Adrenal gland (tissue), 12 donors: ENCODE measurements around the gene CDH4. TPM values are rescaled to one million over a fixed set of nuclear protein-coding genes. Genes with fewer than 3 reads are reported as not detected.

Experiments used
- DNase-seq, 7 donors: peaks; one replicate each; pipeline ENCODE4 v3.0.0-alpha.2; 2019 to 2020
- H3K27ac ChIP-seq, 5 donors: fragments of 200-600 bp; sonication (generic) in 4 of 5; 1 replicate in 3 of 5; 2 replicates in 2 of 5; pipeline versions ENCODE4 v1.5.1 to v1.8.0; 2016 to 2020; ENCODE audit warnings: mild to moderate bottlenecking in 1 of 5
- H3K27me3 ChIP-seq: fragments of 200-600 bp; 2 replicates; pipeline ENCODE4 v1.8.0; 2021
- H3K36me3 ChIP-seq, 2 donors: fragments of 200-600 bp; replicated peaks in 1 of 2; 1 replicate in 1 of 2; 2 replicates in 1 of 2; pipeline versions ENCODE4 v1.5.1 to v1.8.0; 2018 to 2022
- H3K4me1 ChIP-seq, 2 donors: fragments of 200-600 bp; replicated peaks in 1 of 2; 1 replicate in 1 of 2; 2 replicates in 1 of 2; pipeline versions ENCODE4 v1.5.1 to v1.8.0; 2018 to 2021
- H3K4me3 ChIP-seq, 4 donors: fragments of 200-600 bp; sonication (generic) in 3 of 4; one replicate each; pipeline ENCODE4 v1.5.1; 2016 to 2018
- H3K9me3 ChIP-seq, 3 donors: fragments of 200-600 bp; sonication (generic) in 1 of 3; replicated peaks in 1 of 3; 1 replicate in 2 of 3; 2 replicates in 1 of 3; pipeline versions ENCODE4 v1.5.1 to v1.8.0; 2016 to 2021
- POLR2A ChIP-seq, 2 donors: fragments of 450-650 bp; IDR thresholded peaks; one replicate each; pipeline ENCODE4 v1.6.1; 2017; ENCODE audit warnings: antibody characterized with exemption in 2 of 2, mild to moderate bottlenecking in 2 of 2, moderate library complexity in 1 of 2
- WGBS, 4 donors: extraction: QIAGEN DNeasy Blood & Tissue Kit in 2 of 4; methylation state at CpG; one replicate each; pipeline versions ENCODE4 v1.1.5 to v1.1.7; 2013 to 2017; 5-methylcytosine and 5-hydroxymethylcytosine counted together
- intact Hi-C, 2 donors: fragments of 100-400 bp; cut with DNase I; formaldehyde crosslinking; loops; one replicate each; pipeline versions ENCODE4 v1.14.1 to v1.15.0; 2022 to 2023
- polyA plus RNA-seq, 3 donors: library from polyadenylated mRNA; stranded (reverse); fragments of 200-250 nt in 2 of 3; fragments of 350-450 nt in 1 of 3; fragmentation: Illumina TruSeq in 1 of 3; extraction: RNeasy Lipid Tissue Mini Kit (QIAGEN cat#74804) in 1 of 3; gene quantifications; one replicate each; pipeline ENCODE4 v1.2.3, GENCODE V29; 2013 to 2014
- total RNA-seq, 9 donors: library from RNA; depleted of rRNA in 4 of 9; stranded (reverse); fragments of >200 nt in 4 of 9; fragments of 120-200 nt in 1 of 9; fragmentation: NEBNext Ultra II Directional in 1 of 9; extraction: Animal tissue kit (Norgen Biotek cat#: 25700) in 1 of 9; gene quantifications; one replicate each; pipeline versions ENCODE4 v1.1.0 to v1.2.4, GENCODE V29; 2013 to 2023
- TF ChIP-seq, protein P1 (sequence below), 6 experiments: fragments of 450-650 bp in 4 of 6; fragments of 200-600 bp in 2 of 6; sonication (generic) in 1 of 6; IDR thresholded peaks; 1 replicate in 5 of 6; 2 replicates in 1 of 6; pipeline versions ENCODE4 v1.5.1 to v1.8.0; 2016 to 2021; ENCODE audit warnings: antibody characterized with exemption in 6 of 6, mild to moderate bottlenecking in 2 of 6, moderate library complexity in 1 of 6
- donor health status: healthy with polysubstance abuse.
- donor health status: Bipolar disorder and iron deficiency.
- donor health status: DM: yes; HTN: yes; CAD: no.
- donor health status: DM: no; HTN: no; CAD: no.
- donor health status: DM: no; HTN: no; CAD: no.
- donor health status: DM: yes; HTN: yes; CAD: no.

CDH4 gene
- total and polyA plus RNA-seq, 12 donors = 0.08 to 0.53 (median 0.20) TPM; not detected in 3

DNA sequence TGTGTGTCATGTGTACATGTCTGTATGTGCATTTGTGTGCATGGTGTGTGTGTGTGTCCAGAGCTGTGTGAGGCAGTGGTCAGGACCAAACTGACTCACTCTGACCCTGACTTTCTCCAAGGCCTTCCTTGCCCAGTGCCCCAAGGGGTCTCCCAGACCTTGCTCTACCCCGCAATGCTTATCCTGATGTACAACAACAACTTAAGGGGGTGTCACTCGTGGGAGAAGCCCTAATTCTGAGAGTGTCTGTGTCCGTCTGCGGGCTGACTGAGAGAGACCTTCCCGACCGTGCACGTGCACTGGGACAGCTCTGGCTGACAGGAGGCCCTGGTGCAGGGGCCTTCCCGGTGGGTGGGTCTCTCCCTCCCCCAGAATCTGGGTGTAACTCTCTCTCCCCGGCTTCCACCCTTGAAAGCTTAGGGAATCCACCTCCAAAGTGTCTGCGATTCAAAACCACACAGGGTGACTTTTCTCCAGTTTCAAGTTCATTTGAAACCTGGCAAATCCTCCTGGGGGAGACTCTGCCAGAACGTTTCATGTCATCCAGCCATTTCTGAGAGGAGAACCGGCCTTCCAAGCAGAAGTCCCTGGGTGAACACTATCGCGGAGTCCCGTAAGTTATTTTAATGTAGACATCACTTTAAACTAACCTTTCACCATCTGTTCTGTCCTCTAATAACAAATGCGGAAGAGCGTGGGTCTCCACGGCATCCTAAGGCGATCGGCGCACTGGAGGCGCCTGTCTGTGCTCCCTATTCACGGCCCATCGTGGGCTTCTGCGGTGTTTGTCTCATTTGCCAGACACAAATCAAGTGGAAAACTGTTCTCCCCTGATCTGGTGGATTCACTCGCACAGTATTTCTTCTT is 588.1 kb downstream of the CDH4 start:
- no peak overlapping the region for H3K4me3 ChIP-seq
- no peak for DNase-seq
- no peaks in the 10 kb centered on the region for H3K36me3 ChIP-seq
- no peak for TF ChIP-seq POLR2A (IDR thresholded peaks at IDR 0.05)
- TF ChIP-seq, protein P1, sequence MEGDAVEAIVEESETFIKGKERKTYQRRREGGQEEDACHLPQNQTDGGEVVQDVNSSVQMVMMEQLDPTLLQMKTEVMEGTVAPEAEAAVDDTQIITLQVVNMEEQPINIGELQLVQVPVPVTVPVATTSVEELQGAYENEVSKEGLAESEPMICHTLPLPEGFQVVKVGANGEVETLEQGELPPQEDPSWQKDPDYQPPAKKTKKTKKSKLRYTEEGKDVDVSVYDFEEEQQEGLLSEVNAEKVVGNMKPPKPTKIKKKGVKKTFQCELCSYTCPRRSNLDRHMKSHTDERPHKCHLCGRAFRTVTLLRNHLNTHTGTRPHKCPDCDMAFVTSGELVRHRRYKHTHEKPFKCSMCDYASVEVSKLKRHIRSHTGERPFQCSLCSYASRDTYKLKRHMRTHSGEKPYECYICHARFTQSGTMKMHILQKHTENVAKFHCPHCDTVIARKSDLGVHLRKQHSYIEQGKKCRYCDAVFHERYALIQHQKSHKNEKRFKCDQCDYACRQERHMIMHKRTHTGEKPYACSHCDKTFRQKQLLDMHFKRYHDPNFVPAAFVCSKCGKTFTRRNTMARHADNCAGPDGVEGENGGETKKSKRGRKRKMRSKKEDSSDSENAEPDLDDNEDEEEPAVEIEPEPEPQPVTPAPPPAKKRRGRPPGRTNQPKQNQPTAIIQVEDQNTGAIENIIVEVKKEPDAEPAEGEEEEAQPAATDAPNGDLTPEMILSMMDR (IDR thresholded peaks at IDR 0.05) = no peak
- no peak overlapping the region for H3K27ac ChIP-seq
- intact Hi-C loops = no loop called here
- H3K4me1 ChIP-seq = no peaks in the 10 kb centered on the region
- H3K27me3 ChIP-seq = no peaks in the 10 kb centered on the region
- WGBS, 4 donors = 72 to 77% (median 74%) methylated on average over 22 to 26 of the region's 26 CpGs
- H3K9me3 ChIP-seq = no peaks in the 10 kb centered on the region

DNA sequence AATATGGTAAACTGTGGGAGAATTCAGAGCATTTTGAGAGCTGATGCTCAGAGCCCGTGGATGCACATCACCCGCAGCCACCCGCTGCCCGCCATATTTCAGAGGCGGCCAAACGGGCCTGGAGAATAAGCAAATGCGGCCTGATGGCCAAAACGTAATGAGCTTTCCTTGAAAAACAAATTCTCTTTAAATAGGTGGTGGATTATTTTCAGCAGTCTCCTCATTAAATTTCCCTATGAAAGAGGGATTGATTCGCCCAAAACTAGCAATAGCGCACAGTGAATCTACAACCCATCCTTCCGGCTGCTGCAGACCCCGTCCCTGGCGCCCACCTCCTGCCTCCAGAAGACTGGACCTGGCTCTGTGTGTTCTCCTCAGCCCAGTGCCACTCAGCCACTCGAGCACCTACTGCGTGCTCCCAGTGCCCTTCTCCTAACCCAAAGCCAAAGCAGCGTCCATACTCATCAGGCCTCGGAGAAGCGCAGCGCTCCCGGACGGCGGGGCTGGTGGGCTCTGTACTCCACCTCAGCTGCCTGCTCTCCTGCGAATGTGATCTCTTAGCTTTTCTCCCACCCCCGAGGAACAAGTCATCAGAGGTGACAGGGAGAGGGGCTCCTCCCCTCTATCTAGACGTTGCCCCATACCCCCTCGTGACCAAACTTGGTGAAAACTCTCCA is 588.9 kb downstream of the CDH4 start:
- intact Hi-C loops = no loop called here
- WGBS, 4 donors = 81 to 89% (median 83%) methylated on average over 26 of the region's 26 CpGs
- Histone ChIP-seq H3K4me1 (no peaks in the 10 kb centered on the region), H3K27ac (no peak overlapping the region), H3K36me3 (no peaks in the 10 kb centered on the region), H3K27me3 (no peaks in the 10 kb centered on the region), H3K4me3 (no peak overlapping the region), H3K9me3 (no peaks in the 10 kb centered on the region)
- TF ChIP-seq, protein P1 (IDR thresholded peaks at IDR 0.05) = no peak
- no peak for TF ChIP-seq POLR2A (IDR thresholded peaks at IDR 0.05)
- no peak for DNase-seq

DNA sequence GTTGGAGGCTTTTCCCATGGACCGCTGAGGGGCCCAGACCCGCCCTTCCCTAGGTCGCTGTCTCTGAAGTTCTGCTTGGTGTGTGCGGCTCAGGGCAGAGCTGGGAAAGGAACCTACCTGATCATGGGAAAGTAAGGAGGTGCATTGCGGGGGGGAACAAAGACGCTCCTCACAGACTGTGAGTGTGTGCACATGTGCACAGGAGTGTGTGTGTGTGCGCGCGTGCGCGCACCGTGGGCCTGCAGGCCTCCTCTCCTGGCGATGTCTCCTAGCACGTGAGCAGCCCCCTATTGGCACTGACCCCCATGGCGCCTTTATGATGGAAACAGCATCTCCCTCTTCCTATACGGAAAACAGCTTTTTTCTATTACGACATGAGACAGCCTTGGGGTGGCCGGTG is 589.5 kb downstream of the CDH4 start:
- Histone ChIP-seq H3K27ac (no peak overlapping the region), H3K27me3 (no peaks in the 10 kb centered on the region), H3K4me3 (no peak overlapping the region), H3K4me1 (no peaks in the 10 kb centered on the region), H3K36me3 (no peaks in the 10 kb centered on the region), H3K9me3 (no peaks in the 10 kb centered on the region)
- WGBS, 4 donors = 83 to 89% (median 85%) methylated on average over 16 to 18 of the region's 18 CpGs
- intact Hi-C loops = no loop called here
- DNase-seq = no peak
- no peak for TF ChIP-seq POLR2A (IDR thresholded peaks at IDR 0.05)
- TF ChIP-seq, protein P1 (IDR thresholded peaks at IDR 0.05) = no peak

DNA sequence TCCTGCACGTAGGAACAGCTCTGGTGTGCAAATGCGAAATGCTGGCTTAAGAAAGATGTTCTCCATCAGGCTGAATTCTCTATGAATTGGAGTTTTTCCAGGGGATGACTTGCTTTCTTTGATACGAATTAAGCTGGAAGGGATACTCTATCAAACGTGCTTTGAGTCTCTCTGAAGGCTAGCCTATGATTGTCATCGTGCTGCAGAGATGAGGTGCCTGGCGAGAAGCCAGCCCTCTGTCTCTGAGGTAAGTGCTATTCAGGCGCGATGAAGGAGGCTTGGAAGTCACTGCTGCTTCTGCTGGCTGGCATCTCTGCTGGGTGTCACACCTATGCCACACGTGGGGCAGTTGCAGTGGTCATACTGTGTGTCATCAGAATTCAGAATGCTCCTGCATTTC is 589.9 kb downstream of the CDH4 start:
- intact Hi-C loops = no loop called here
- Histone ChIP-seq H3K36me3 (no peaks in the 10 kb centered on the region), H3K9me3 (no peaks in the 10 kb centered on the region), H3K4me3 (no peak overlapping the region), H3K27ac (no peak overlapping the region), H3K4me1 (no peaks in the 10 kb centered on the region), H3K27me3 (no peaks in the 10 kb centered on the region)
- WGBS, 4 donors = 39 to 49% (median 43%) methylated on average over 4 to 9 of the region's 9 CpGs
- no peak for TF ChIP-seq POLR2A (IDR thresholded peaks at IDR 0.05)
- TF ChIP-seq, protein P1 (IDR thresholded peaks at IDR 0.05) = no peak
- no peak for DNase-seq
